SK-N-SH (cell line): ENCODE results near the gene GADL1.

ENCODE experiments used
- CHD2 ChIP-seq: fragments of 150-350 bp; IDR thresholded peaks from 2 replicates; pipeline ENCODE4 v1.6.1; 2018; ENCODE audit warnings: low read length; ENCODE audit not compliant: partially characterized antibody
- CTCF ChIP-seq: fragments of 200-600 bp; sonication (generic); IDR thresholded peaks from 2 replicates; pipeline ENCODE4 v1.6.1; 2017; ENCODE audit warnings: antibody characterized with exemption, mild to moderate bottlenecking, moderate library complexity
- GATA2 ChIP-seq: sonication (generic); formaldehyde crosslinking; IDR thresholded peaks from 2 replicates; pipeline ENCODE4 v1.5.0; 2020; ENCODE audit warnings: mild to moderate bottlenecking, missing genetic modification reagents
- PBX3 ChIP-seq: IDR thresholded peaks from 2 replicates; pipeline ENCODE4; 2012
- SIN3A ChIP-seq: IDR thresholded peaks from 2 replicates; pipeline ENCODE4 v1.6.1; 2012; ENCODE audit warnings: low read depth, mild to moderate bottlenecking, low read length, moderate library complexity, borderline replicate concordance
- USF2 ChIP-seq: fragments of 150-350 bp; IDR thresholded peaks from 2 replicates; pipeline ENCODE4 v1.6.1; 2017; ENCODE audit warnings: antibody characterized with exemption, low read length, low read depth, borderline replicate concordance

- TF ChIP-seq SIN3A: no peak
- TF ChIP-seq CTCF: no peak
- no peak for TF ChIP-seq USF2
- TF ChIP-seq GATA2 (CRISPR knock-in tag): no peak
- no peak for TF ChIP-seq CHD2
- TF ChIP-seq PBX3: no peak
These were observed 160.8 kb downstream of the GADL1 start for GRCh38 chr3:30733696-30734095.
